HG02588 (cell line): ENCODE measurements around the gene HOXB13.

Experiments
- ATAC-seq: cut with Tn5 transposase; IDR thresholded peaks from one replicate; pipeline ENCODE4 v1.9.1; 2021; ENCODE audit warnings: mild to moderate bottlenecking, moderate library complexity; ENCODE audit not compliant: unreplicated experiment

Gene HOXB13

DNA sequence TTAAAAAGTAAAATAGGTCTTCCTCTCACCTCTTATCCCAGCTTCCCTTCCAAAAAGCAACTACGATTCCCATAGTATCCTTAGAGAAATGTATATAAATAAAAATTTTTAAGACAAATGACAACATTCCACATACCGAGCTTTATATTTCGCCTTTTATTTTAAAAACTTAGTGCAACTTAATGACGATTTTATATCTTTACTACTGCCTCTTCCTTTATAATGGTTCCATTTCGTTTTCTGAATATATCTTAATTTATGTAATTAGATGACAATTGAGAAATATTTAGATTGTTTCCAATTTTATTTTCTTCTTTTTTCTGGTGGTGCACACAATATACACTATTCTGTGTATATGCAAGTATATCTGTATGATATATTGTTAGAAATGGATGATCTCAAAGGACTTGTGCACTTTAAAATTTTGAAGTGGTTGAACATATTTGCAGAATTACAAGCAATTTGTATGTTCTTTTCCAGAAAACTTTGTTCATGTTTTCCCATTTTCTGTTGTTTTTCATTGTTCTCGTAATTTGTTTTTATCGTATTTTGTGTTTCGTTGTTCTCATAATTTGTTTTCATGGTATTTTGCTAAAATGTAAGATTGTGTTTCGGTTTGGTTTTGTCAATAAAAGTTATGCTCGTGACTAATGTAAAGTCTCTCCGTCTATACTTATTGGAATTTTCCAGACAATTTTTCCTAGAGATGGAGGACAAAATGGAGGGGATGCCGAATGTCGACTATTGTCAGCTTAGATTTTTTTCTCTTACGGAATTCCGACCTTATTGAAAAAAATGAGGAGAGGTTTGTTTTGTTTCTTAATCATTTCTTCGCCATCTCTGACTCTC, 20.4 kb upstream of the HOXB13 start:
- ATAC-seq, result no peak

DNA sequence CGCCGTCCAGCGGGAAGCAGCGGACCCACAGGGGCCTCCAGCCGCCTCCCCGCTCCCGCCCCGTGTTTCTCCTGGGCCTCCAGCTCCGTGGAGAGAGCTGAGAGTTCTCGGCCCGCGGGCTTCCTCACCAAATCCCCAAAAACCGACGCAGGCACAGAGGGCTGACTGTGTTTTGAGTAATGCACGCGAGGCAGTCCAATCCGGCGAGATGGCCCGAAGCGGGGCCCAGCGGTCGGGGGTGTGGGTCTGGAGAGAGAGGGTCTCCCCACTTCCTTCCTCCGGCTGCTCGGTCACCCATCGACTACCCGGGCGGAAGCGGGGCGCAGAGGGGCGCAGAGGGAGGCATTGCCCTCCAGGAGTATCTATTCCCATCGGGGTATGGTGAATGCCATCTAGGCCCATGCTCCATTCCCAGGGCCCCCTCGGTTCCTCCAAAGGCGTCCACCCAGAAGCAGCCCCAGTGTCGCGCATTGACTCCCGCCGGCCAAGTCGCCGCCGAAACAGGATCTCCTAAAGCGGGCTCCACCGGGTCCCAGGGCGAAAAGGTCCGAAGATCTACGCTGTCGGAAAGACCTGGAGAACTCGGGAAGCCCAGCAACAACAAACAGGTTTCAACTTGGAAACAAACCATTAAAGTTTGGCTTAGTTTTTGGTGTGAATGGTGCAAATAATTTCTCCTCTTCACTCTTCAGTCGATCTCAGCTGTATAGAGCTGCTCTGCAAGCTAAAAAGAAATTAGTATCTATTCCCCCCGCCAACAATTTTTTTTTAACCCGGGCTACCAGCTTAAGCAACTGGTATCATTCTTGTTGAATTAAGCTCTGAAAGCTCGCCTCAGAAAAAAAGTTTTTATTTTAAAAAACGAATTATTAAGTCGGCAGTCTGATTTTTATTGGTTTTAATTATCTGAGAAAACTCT, 19.2 kb upstream of the HOXB13 start:
- no peak for ATAC-seq

GRCh38 chr17:48746916-48747444, 18.4 kb upstream of the HOXB13 start:
- ATAC-seq, result no peak

DNA sequence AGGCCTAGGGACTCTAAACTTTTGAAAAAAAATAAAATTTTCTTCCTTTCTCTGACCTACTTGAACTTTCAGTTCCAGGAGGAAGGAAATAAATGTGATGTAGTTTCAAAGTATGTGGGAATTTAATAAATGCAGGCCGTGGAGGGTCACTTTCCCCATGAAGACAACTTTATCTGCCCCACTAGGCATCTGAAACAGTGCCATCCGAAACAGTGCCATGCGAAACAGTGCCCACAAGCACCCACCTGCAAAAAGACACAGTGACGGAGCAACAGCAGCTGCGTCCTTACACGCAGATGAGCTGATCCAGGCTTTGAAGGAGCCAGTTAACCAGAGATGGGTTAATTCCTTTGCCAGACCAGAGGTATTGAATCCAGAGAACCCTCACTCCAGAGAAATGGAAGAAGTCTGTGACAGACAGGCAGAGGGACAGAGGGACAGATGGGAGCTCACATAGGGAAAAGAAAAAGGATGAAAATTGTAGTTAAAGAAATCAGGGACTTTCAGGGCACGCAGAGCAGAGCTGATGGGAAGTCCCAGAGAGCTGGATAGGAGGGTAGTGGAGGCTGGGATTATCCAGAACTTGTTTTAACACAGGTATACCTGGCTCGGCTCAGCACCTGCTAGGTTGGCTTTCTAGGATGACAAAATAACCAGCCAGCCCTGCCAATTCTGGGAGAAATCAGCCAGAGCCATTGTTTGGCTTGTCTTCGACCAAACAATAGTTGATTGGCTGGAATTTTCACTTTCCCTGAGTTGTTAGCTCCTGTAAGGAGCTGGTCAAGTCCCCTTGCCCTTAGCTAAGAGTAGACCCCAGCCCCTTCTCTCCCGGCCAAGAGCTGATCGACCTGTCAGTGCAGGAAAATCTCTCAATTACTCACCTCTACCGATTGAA, 17.1 kb upstream of the HOXB13 start:
- no peak for ATAC-seq

- ATAC-seq, result no peak
These were observed 12.0 kb upstream of the HOXB13 start for GRCh38 chr17:48740537-48740936.

DNA sequence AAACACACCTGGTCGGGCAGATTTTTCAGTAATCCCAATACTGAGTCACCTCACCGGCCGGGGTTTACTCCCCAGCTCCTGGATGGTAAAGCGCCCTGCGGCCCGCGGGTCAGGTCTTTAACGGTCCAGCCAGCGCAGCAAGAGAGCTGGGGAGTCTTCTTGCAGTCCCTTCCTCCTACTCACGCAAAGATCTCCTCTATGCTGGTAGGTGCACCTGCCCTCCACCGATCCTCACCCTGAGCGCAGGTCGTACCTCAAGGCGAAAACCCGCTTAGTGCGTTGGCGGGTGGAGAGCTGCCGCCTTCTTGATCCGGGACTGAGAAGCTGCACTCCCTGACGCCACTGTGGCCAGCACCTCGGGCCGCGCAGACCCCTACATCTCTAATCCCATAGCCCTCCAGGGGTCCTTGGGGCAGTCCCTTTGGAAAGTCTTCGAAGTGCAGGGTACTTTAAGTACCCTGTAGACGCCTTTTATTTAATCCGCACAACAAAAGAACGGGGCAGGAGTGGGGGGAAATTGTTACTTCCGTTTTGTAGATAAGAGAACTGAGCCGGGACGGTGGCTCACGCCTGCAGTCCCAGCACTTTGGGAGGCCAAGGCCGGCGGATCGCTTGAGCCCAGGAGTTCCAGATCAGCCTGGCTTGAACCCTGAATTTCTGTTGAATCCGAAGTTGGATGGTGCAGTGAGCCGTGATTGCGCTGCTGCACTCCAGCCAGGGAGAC, 10.4 kb upstream of the HOXB13 start:
- no peak for ATAC-seq

GRCh38 chr17:48738424-48738802, 9.9 kb upstream of the HOXB13 start:
- no peak for ATAC-seq

DNA sequence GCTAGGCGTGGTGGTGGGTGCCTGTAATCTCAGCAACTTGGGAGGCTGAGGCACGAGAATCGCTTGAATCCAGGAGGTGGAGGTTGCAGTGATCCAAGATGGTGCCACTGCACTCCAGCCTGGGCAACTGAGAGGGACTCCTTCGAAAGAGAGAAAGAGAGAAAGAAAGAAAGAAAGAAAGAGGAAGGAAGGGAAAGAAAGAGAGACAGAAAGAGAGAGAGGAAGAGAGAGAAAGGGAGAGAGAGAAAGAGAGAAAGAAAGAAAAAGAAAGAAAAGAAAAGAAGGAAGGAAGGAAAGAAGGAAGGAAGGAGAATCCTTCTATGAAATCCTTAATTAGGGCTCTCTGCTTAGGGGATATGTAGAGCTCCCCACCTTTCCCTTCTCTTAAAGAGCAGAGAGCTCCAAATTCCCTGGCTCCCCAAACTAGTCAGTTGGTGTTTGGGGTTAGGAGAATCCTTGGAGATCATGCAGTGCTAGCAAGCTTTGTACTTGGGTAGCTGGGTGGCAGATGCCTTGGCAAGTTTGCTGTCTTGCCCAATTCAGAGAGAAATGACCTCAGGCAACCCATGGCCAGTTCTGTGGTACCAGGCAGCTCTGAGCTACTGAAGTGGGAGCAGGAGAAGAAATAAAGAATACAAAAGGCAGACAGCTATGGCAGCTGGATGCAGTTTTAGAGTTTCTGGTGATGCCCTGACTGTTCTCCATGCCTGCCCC, 8.9 kb upstream of the HOXB13 start:
- no peak for ATAC-seq

- no peak for ATAC-seq
These were observed 6.5 kb upstream of the HOXB13 start for GRCh38 chr17:48735062-48735351.

GRCh38 chr17:48734333-48735061, 5.9 kb upstream of the HOXB13 start:
- ATAC-seq, result no peak

DNA sequence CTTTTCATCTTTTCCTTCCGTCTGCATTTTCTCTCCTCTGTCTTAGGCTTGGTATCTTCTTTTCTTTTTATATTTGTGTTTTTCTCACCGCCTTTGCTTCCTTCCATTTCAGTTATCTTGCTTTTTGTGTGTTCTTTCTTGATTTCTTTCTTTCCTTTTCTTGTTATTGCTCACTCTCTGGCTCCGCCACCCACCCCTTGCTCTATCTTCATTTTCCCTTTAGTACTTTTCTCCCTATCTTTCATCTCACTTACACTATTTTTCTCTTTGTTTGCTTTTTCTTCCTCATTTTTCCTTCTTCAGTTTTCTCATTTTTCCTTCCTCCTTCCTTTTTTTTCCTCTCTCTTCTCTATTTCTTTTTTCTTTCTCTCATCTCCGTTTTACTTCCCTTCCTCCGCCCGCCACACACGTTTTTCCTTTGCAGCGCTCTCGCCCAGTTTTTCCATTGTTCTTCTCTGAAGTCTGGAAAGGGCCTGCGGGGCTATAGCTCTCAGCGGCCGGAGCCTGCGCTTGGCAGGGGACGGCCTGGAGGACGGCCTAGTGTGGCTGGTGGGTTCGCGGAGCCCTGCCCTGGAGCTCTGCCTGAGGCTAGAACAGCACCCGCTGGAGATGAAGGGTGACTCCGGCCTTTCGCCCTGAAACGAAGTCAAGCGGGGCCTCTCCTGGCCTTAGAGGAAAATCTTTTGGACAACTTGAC, 5.2 kb upstream of the HOXB13 start:
- ATAC-seq, result no peak

DNA sequence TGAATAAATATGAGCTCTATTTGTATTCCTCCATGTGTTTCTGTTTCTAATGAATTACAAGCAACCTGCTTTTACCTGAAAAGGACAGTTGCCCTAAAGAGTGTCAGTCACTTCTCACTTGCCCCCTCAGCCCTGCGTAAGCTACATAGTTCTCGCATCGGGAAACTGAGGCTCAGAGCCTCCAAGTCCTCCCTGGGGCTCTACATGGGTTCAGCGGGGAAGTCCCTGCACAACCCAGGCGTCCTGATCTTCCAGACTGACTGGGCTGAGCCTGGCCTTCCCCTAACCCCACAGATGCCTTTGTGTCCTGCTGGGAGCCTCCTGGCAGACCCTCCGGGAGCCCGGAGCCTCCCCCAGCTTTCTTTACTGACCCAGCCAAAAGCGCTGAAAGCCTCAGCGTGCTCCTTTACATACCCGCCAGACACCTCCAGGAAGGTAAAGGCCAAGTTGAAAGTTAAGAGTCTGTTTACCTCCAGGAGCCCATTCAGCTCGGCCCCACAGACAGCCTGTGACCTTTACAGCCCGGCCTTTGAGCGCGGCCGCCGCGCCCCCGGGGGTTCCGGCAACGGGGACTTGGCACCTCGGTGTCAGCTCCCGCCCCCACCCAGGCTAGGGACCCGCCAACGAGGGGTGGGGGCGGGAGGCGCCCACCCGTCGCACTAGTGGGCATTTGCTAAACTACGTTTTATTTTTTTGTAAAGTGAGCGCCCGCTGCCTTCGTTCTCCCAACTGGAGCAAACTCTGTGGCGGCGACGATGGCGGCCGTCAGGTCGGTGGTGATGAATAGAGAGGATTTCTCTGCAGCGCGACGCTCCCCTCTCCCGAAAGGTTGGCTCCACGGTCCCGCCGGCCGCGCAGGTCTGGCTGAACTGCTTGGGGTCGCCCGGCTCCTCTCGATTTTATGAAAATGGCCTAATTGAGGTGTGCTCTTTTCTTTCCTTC, 4.4 kb upstream of the HOXB13 start:
- ATAC-seq, result no peak

- ATAC-seq, result no peak
These were observed 2.8 kb upstream of the HOXB13 start for GRCh38 chr17:48731355-48731754.

DNA sequence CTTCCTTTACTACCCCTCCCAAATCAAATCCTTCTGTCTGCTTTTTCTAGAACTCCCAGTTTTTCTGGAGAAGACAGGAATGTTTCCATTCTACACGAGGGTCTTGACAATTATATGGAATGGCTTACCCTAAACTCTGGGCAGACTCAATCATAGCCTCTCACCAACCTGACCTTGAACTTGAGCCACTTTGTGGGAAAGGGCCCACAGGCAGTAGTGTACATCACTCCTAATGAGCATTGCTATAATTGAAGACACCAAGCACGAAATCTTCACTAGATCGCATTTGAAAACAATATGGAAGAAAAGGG, 1.6 kb upstream of the HOXB13 start:
- ATAC-seq, result no peak

- ATAC-seq, result no peak
These were observed 1.0 kb upstream of the HOXB13 start for GRCh38 chr17:48729335-48730239.

DNA sequence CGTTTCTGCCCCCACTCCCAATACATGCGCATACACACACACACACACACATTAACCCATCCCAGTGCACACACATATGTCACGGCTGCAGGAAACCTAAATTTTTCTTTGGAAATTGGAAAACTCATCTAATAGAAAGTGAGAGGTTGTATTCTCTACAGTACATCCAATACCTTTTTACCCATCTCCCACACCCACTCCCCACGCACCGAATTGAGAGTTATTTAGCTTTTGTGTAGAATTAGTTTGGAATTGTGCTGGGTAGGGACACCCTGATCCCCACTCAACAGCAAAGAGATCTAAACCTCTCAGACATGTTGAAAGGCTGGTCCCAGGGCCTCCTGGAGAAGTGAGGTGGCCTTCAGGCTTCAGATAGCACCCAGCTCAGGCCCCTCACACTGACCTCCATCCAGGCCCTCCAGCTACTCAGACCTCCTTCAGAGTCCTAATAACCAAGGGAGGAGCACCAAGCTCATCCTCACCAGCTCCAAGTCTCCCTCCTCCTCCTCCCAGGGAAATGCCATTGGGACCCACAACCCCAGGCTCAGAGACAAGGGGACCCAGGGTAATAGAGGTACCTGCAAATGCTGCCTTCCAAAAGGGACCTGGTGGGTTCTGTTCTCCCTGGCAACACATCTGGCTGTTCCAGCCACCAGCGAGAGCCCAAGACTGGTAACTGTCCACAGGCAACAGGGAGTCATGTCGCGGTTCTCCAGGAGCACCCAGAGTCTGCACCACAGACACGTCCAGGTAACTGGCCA, 955 bp downstream of the HOXB13 start:
- no peak for ATAC-seq
